ENCODE data around the gene KCNQ1.

DNA sequence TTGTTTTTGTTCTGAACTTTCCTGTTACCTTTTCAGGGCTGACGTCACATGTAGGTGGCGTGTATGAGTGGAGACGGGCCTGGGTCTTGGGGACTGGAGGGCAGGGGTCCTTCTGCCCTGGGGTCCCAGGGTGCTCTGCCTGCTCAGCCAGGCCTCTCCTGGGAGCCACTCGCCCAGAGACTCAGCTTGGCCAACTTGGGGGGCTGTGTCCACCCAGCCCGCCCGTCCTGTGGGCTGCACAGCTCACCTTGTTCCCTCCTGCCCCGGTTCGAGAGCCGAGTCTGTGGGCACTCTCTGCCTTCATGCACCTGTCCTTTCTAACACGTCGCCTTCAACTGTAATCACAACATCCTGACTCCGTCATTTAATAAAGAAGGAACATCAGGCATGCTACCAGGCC lies 47.8 kb upstream of the KCNQ1 start:
- TF ChIP-seq, protein P1, sequence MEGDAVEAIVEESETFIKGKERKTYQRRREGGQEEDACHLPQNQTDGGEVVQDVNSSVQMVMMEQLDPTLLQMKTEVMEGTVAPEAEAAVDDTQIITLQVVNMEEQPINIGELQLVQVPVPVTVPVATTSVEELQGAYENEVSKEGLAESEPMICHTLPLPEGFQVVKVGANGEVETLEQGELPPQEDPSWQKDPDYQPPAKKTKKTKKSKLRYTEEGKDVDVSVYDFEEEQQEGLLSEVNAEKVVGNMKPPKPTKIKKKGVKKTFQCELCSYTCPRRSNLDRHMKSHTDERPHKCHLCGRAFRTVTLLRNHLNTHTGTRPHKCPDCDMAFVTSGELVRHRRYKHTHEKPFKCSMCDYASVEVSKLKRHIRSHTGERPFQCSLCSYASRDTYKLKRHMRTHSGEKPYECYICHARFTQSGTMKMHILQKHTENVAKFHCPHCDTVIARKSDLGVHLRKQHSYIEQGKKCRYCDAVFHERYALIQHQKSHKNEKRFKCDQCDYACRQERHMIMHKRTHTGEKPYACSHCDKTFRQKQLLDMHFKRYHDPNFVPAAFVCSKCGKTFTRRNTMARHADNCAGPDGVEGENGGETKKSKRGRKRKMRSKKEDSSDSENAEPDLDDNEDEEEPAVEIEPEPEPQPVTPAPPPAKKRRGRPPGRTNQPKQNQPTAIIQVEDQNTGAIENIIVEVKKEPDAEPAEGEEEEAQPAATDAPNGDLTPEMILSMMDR (optimal IDR thresholded peaks at IDR 0.05 in 1 of 3, IDR thresholded peaks at IDR 0.05 in 1 of 3, conservative IDR thresholded peaks at IDR 0.05 in 1 of 3; ENCODE audit: extremely low read depth in 1 of 3, insufficient read depth in 2 of 3, low read length in 3 of 3), result no peak
- no peak for TF ChIP-seq EZH2 (IDR thresholded peaks at IDR 0.05; ENCODE audit: low read length)

Measured in keratinocyte (primary cell).